ENCODE results near the gene SMIM33. TPM values are rescaled to one million over a fixed set of nuclear protein-coding genes. Genes with fewer than 3 reads are reported as not detected.

The SMIM33 gene
- total and polyA plus RNA-seq, 9 of the 15 experiments (the other 6 are each of a cell fraction or from before 2014, with no cell fraction given), result not detected

DNA sequence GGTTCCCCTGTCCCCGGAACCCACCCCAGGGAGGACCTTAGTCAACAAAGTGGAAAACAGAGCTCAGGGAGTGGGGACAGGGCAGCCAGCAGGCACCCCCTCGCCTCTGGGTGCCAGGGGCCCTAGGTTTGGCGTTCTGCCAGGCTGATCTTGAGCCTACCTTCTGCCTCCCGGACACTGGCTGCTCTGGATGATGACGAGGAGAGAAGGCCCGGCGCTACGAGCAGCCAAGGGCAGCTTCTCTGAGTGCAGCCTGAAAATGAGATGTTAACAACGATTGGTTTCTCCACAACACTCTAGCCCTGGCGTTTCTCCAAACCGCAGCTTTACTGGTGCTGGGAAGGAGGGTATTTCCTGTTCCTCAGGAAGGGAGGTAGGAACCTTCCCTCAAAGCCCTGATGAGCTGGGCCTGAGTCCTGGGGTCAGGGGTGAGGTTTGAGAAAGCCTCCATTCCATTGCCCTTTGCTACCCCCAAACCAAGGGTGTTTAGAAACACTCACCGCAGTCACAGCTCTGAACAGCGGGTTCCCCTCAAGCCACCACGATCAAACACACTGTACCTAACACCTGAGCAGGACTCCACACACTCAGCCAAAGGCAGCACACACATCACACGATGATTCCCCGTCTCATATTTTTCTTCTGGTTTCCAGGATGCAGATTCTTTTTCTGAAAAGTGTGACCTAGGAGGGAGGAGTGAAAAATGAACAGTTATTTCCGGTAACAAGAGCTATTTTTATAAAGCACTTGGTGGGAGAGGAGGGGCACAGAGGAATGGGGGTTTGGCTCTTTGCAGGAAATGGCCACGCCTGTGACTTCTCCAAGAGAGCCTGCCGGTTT lies 11.5 kb downstream of the SMIM33 start, which contains the start of gene STING1 (continued):
- TF ChIP-seq ZFP36 (IDR thresholded peaks at IDR 0.05; ENCODE audit: low read depth, low read length, partially characterized antibody) (no peak), RNF2 (IDR thresholded peaks at IDR 0.05) (peak; percentile 88; the same call in 1 of the 2 replicates), BCOR (IDR thresholded peaks at IDR 0.05) (no peak), ZNF408 (CRISPR knock-in tag; IDR thresholded peaks at IDR 0.05; ENCODE audit: low read depth) (no peak), MXI1 (IDR thresholded peaks at IDR 0.05; ENCODE audit: low read depth, low read length) (no peak), POU5F1 (IDR thresholded peaks at IDR 0.05; ENCODE audit: borderline replicate concordance, low read depth, low read length, partially characterized antibody) (no peak), ZBTB17 (CRISPR knock-in tag; IDR thresholded peaks at IDR 0.05) (0 out of 2 replicates have a peak, but pooled peaks have one; percentile 29), BHLHE40 (IDR thresholded peaks at IDR 0.05; ENCODE audit: low read length) (0 out of 2 replicates have a peak, but pooled peaks have one; percentile 3), ETV1 (tag; conservative IDR thresholded peaks at IDR 0.05; ENCODE audit: low read depth) (peak; percentile 92), RBBP5 (IDR thresholded peaks at IDR 0.05; ENCODE audit: borderline replicate concordance, insufficient read depth, low read length, poor library complexity, severe bottlenecking) (peak; percentile 66), NFATC3 (IDR thresholded peaks at IDR 0.05) (no peak), PTRF (tag; IDR thresholded peaks at IDR 0.05) (peak; percentile 40), PCBP1 (IDR thresholded peaks at IDR 0.05; ENCODE audit: low read depth, low read length, poor library complexity, severe bottlenecking) (no peak), SAFB2 (IDR thresholded peaks at IDR 0.05; ENCODE audit: borderline replicate concordance, low read depth, low read length, severe bottlenecking) (no peak), RFX1 (IDR thresholded peaks at IDR 0.05) (no peak), NFYB (IDR thresholded peaks at IDR 0.05; ENCODE audit: extremely low read depth, insufficient read length) (peak; percentile 4), ZFX (CRISPR knock-in tag; IDR thresholded peaks at IDR 0.05) (peak; percentile 92), KLF13 (tag; IDR thresholded peaks at IDR 0.05; ENCODE audit: borderline replicate concordance, low read depth) (0 out of 2 replicates have a peak, but pooled peaks have one; percentile 23), MITF (IDR thresholded peaks at IDR 0.05) (0 out of 2 replicates have a peak, but pooled peaks have one; percentile 16), MCM7 (IDR thresholded peaks at IDR 0.05) (no peak), CREM (IDR thresholded peaks at IDR 0.05; ENCODE audit: low read depth) (peak; percentile 82)
- TF ChIP-seq, protein P1, sequence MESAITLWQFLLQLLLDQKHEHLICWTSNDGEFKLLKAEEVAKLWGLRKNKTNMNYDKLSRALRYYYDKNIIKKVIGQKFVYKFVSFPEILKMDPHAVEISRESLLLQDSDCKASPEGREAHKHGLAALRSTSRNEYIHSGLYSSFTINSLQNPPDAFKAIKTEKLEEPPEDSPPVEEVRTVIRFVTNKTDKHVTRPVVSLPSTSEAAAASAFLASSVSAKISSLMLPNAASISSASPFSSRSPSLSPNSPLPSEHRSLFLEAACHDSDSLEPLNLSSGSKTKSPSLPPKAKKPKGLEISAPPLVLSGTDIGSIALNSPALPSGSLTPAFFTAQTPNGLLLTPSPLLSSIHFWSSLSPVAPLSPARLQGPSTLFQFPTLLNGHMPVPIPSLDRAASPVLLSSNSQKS (CRISPR knock-in tag; IDR thresholded peaks at IDR 0.05), result no peak
- TF ChIP-seq, protein P2, sequence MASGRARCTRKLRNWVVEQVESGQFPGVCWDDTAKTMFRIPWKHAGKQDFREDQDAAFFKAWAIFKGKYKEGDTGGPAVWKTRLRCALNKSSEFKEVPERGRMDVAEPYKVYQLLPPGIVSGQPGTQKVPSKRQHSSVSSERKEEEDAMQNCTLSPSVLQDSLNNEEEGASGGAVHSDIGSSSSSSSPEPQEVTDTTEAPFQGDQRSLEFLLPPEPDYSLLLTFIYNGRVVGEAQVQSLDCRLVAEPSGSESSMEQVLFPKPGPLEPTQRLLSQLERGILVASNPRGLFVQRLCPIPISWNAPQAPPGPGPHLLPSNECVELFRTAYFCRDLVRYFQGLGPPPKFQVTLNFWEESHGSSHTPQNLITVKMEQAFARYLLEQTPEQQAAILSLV (tag; IDR thresholded peaks at IDR 0.05), result no peak
- TF ChIP-seq, protein P3, sequence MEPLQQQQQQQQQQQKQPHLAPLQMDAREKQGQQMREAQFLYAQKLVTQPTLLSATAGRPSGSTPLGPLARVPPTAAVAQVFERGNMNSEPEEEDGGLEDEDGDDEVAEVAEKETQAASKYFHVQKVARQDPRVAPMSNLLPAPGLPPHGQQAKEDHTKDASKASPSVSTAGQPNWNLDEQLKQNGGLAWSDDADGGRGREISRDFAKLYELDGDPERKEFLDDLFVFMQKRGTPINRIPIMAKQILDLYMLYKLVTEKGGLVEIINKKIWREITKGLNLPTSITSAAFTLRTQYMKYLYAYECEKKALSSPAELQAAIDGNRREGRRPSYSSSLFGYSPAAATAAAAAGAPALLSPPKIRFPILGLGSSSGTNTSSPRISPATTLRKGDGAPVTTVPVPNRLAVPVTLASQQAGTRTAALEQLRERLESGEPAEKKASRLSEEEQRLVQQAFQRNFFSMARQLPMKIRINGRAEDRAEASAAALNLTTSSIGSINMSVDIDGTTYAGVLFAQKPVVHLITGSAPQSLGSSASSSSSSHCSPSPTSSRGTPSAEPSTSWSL (CRISPR knock-in tag; IDR thresholded peaks at IDR 0.05; ENCODE audit: borderline replicate concordance), result peak; percentile 82

Data from K562 (cell line).